PC-3 (cell line): Measurements from ENCODE around the gene NDC1. TPM values are rescaled to one million over a fixed set of nuclear protein-coding genes. Genes with fewer than 3 reads are reported as not detected.

ENCODE experiments used
- ATAC-seq: fragments of 200-7000 bp; cut with Tn5 transposase; 2 replicates; pipeline ENCODE4 v1.9.1; 2020; ENCODE audit warnings: mild to moderate bottlenecking, moderate library complexity
- BruUV-seq: library from RNA; stranded (reverse); fragments of 400-500 nt; replicated peaks from 2 replicates; lab custom pipeline; 2021; lab: Mats Ljungman, UMichigan
- CTCF ChIA-PET: fragments of 300-600 bp; sonication (Branson Sonifier 250); formaldehyde crosslinking; loops from one replicate; lab custom pipeline; 2022; ENCODE audit warnings: antibody characterized with exemption; lab: Charles Lee
- POLR2A ChIA-PET: fragments of 300-600 bp; sonication (Branson Sonifier 250); formaldehyde crosslinking; loops from one replicate; lab custom pipeline; 2022; ENCODE audit warnings: antibody characterized with exemption; ENCODE audit not compliant: unreplicated experiment; lab: Charles Lee
- DNase-seq: peaks from one replicate; pipeline ENCODE4 v3.0.0-alpha.2; 2015
- H2AFZ ChIP-seq: fragments of 300-600 bp; sonication (generic); 2 replicates; pipeline ENCODE4 v1.6.0; 2016; ENCODE audit warnings: antibody characterized with exemption, low read length
- H3F3A ChIP-seq: fragments of 300-600 bp; sonication (generic); one replicate; pipeline ENCODE4 v1.6.0; 2017; ENCODE audit warnings: antibody characterized with exemption, low read length, control low read depth, mild to moderate bottlenecking; ENCODE audit not compliant: unreplicated experiment
- H3K27ac ChIP-seq: fragments of 300-600 bp; sonication (generic); 2 replicates; pipeline ENCODE4 v1.5.1; 2016; ENCODE audit warnings: mild to moderate bottlenecking, low read length
- H3K27me3 ChIP-seq: fragments of 300-600 bp; sonication (generic); 2 replicates; pipeline ENCODE4 v1.6.1; 2016; ENCODE audit warnings: low read length, mixed read lengths
- H3K36me3 ChIP-seq: fragments of 300-600 bp; sonication (generic); 2 replicates; pipeline ENCODE4 v1.6.1; 2016; ENCODE audit warnings: low read depth, mixed run types, low read length, mixed read lengths
- H3K4me1 ChIP-seq: fragments of 300-600 bp; sonication (generic); 2 replicates; pipeline ENCODE4 v1.5.1; 2016; ENCODE audit warnings: low read length; ENCODE audit not compliant: insufficient read depth
- H3K4me2 ChIP-seq: fragments of 300-600 bp; sonication (generic); 2 replicates; pipeline ENCODE4 v1.6.0; 2016; ENCODE audit warnings: low read length
- H3K4me3 ChIP-seq: fragments of 300-600 bp; sonication (generic); 2 replicates; pipeline ENCODE4 v1.5.1; 2016; ENCODE audit warnings: mild to moderate bottlenecking, low read length, mixed read lengths
- H3K79me2 ChIP-seq: fragments of 300-600 bp; sonication (generic); 2 replicates; pipeline ENCODE4 v1.6.1; 2017; ENCODE audit warnings: low read length, mixed read lengths
- H3K9ac ChIP-seq: fragments of 300-600 bp; sonication (generic); 2 replicates; pipeline ENCODE4 v1.6.0; 2016; ENCODE audit warnings: mild to moderate bottlenecking, low read length
- H3K9me2 ChIP-seq: fragments of 300-600 bp; sonication (generic); replicated peaks from 2 replicates; pipeline ENCODE4 v1.6.1; 2016; ENCODE audit warnings: mixed run types, low read length, mixed read lengths
- H3K9me3 ChIP-seq: fragments of 300-600 bp; sonication (generic); 2 replicates; pipeline ENCODE4 v1.6.1; 2016; ENCODE audit warnings: low read length, mixed read lengths
- H4K20me1 ChIP-seq: fragments of 300-600 bp; sonication (generic); 2 replicates; pipeline ENCODE4 v1.6.1; 2016; ENCODE audit warnings: low read length, mixed read lengths
- CTCF ChIP-seq: fragments of 300-600 bp; sonication (generic); conservative IDR thresholded peaks from 2 replicates; pipeline ENCODE4 v1.5.1; 2017; ENCODE audit warnings: antibody characterized with exemption, low read depth, mild to moderate bottlenecking, low read length
- EZH2 ChIP-seq: fragments of 300-600 bp; sonication (generic); IDR thresholded peaks from one replicate; pipeline ENCODE4 v1.6.1; 2017; ENCODE audit warnings: antibody characterized with exemption, mild to moderate bottlenecking, low read length; ENCODE audit not compliant: unreplicated experiment
- EZH2phosphoT487 ChIP-seq: fragments of 300-600 bp; sonication (generic); IDR thresholded peaks from 2 replicates; pipeline ENCODE4 v1.6.1; 2018; ENCODE audit warnings: mild to moderate bottlenecking, antibody characterized with exemption, low read length, borderline replicate concordance
- intact Hi-C: fragments of 100-400 bp; cut with micrococcal nuclease; formaldehyde crosslinking; loops from 2 replicates; pipeline ENCODE4 v1.9.0; 2023
- total RNA-seq: library from RNA; depleted of rRNA; stranded (reverse); fragments of >200 nt; gene quantifications from 2 replicates; pipeline ENCODE4 v1.2.3, GENCODE V29; 2014

The NDC1 gene
- total RNA-seq, 1 experiment from 2014 or later: 63.6 TPM

- no peak for DNase-seq
- Histone ChIP-seq H3F3A (peaks cover 7% of the 10 kb centered on the region), H3K36me3 (peaks cover 21% of the 10 kb centered on the region; the same call in 1 of the 2 replicates), H3K27me3 (no peaks in the 10 kb centered on the region), H3K4me1 (peaks cover 23% of the 10 kb centered on the region), H4K20me1 (peaks cover 12% of the 10 kb centered on the region; the same call in 1 of the 2 replicates), H3K27ac (no peak overlapping the region), H3K9me2 (no peaks in the 10 kb centered on the region), H3K4me3 (no peak overlapping the region), H3K9me3 (no peaks in the 10 kb centered on the region), H3K4me2 (no peak overlapping the region), H3K79me2 (peaks cover 67% of the 10 kb centered on the region), H2AFZ (no peak overlapping the region), H3K9ac (no peak overlapping the region)
- ChIA-PET POLR2A (interaction anchor here (0.6 kb wide), 1 partner anchor 50 kb away, joined by 8 read pairs; no protein-coding TSS in a partner anchor), CTCF (no interaction called here)
- intact Hi-C loops: no loop called here
- ATAC-seq: no peak
- no peak for TF ChIP-seq EZH2phosphoT487
- no peak for TF ChIP-seq CTCF
- TF ChIP-seq EZH2: no peak
- BruUV-seq: no TSS peak
Observed at GRCh38 chr1:53833393-53833792, 4.7 kb downstream of the NDC1 start.

- no peaks in the 10 kb centered on the region for H3K9me2 ChIP-seq
- ATAC-seq (peak; percentile 61), DNase-seq (no peak)
- peaks cover 12% of the 10 kb centered on the region for H3K79me2 ChIP-seq
- no TSS peak for BruUV-seq
- no peak overlapping the region for H3K4me2 ChIP-seq
- no peaks in the 10 kb centered on the region for H3K4me1 ChIP-seq
- intact Hi-C loops: loop anchor here (5.0 kb wide), 1 partner anchor 59 kb away; no protein-coding TSS in a partner anchor
- 0 out of 2 replicates have a peak, but pooled peaks cover 5% of the 10 kb centered on the region for H4K20me1 ChIP-seq
- H2AFZ ChIP-seq: no peak overlapping the region
- no peaks in the 10 kb centered on the region for H3F3A ChIP-seq
- no peak overlapping the region for H3K9ac ChIP-seq
- TF ChIP-seq EZH2 (no peak), EZH2phosphoT487 (no peak), CTCF (peak; percentile 53)
- H3K36me3 ChIP-seq: peaks cover 54% of the 10 kb centered on the region
- H3K4me3 ChIP-seq: no peak overlapping the region
- no peaks in the 10 kb centered on the region for H3K27me3 ChIP-seq
- ChIA-PET POLR2A (no interaction called here), CTCF (interaction anchor here (0.5 to 1.0 kb wide), 2 partner anchors 10 to 341 kb away, joined by 3 to 4 read pairs; no protein-coding TSS in a partner anchor)
- H3K27ac ChIP-seq: no peak overlapping the region
- no peaks in the 10 kb centered on the region for H3K9me3 ChIP-seq
Observed at GRCh38 chr1:53826367-53826766, 11.7 kb downstream of the NDC1 start.

- ATAC-seq (no peak), DNase-seq (no peak)
- no peaks in the 10 kb centered on the region for H3F3A ChIP-seq
- no peak overlapping the region for H3K27ac ChIP-seq
- H3K9ac ChIP-seq: no peak overlapping the region
- peaks cover 12% of the 10 kb centered on the region for H3K79me2 ChIP-seq
- intact Hi-C loops: loop anchor here (5.0 kb wide), 1 partner anchor 58 kb away; no protein-coding TSS in a partner anchor
- peaks cover 54% of the 10 kb centered on the region for H3K36me3 ChIP-seq
- POLR2A ChIA-PET: no interaction called here
- H3K27me3 ChIP-seq: no peaks in the 10 kb centered on the region
- no peak for TF ChIP-seq CTCF
- TF ChIP-seq EZH2phosphoT487: no peak
- TF ChIP-seq EZH2: no peak
- H4K20me1 ChIP-seq: 0 out of 2 replicates have a peak, but pooled peaks cover 5% of the 10 kb centered on the region
- H3K4me3 ChIP-seq: no peak overlapping the region
- H3K4me1 ChIP-seq: no peaks in the 10 kb centered on the region
- no peak overlapping the region for H3K4me2 ChIP-seq
- H3K9me3 ChIP-seq: no peaks in the 10 kb centered on the region
- no TSS peak for BruUV-seq
- no peaks in the 10 kb centered on the region for H3K9me2 ChIP-seq
- CTCF ChIA-PET: no interaction called here
- no peak overlapping the region for H2AFZ ChIP-seq
Observed at GRCh38 chr1:53825306-53825705, 12.8 kb downstream of the NDC1 start.
